Measurements from ENCODE around the gene ATF7IP.
A peak's percentile ranks its signal among the peaks of the same experiment; 100 is the strongest.

DNA sequence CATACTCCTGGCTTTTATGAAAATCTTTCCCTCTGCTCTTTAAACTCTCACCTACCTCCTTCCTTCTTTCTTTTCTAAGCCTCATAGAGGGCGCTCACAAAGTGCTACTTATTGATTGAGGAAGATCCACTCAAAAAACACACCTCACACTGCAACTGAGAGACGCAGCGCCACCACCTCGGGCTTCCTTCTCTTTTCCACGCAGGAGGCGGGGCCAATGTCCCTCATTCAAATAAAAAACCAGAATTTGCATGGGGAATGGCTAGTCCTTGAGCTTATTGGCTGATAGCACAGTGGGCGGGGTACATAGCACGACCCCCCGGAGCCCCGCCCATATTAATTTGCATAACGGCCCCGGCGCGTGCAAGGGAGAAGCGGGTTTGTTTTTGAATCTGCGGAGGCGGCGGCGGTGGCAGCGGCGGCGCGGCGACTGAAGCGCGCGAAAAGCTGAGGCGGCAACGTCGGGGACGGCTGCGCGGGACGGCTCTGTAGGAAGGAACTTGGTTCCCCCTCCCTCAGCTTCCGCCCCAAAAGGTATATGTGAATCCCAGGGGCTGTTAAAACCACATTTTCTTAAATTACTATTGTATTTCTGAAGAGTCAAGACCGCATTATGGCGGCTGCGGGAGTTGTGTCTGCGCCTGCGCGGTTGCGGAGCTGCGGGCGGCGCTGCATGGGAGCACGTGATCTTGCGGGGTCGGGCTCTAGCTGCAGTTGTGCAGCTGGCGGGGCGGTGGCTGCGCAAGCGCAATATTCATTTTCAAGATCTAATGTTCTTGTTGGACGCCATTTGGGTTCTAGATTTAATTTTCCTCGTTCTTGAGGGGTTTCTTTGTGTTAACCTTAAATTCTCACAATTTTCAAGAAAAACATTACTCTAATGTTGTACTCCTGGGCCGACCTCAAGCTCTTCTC is at the start of gene ATF7IP:
- TF ChIP-seq POLR2A (IDR thresholded peaks at IDR 0.05), result peak in 2 of 3 donors; percentile 72 to 80
- TF ChIP-seq, protein P1, sequence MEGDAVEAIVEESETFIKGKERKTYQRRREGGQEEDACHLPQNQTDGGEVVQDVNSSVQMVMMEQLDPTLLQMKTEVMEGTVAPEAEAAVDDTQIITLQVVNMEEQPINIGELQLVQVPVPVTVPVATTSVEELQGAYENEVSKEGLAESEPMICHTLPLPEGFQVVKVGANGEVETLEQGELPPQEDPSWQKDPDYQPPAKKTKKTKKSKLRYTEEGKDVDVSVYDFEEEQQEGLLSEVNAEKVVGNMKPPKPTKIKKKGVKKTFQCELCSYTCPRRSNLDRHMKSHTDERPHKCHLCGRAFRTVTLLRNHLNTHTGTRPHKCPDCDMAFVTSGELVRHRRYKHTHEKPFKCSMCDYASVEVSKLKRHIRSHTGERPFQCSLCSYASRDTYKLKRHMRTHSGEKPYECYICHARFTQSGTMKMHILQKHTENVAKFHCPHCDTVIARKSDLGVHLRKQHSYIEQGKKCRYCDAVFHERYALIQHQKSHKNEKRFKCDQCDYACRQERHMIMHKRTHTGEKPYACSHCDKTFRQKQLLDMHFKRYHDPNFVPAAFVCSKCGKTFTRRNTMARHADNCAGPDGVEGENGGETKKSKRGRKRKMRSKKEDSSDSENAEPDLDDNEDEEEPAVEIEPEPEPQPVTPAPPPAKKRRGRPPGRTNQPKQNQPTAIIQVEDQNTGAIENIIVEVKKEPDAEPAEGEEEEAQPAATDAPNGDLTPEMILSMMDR (IDR thresholded peaks at IDR 0.05 in 8 of 11, conservative IDR thresholded peaks at IDR 0.05 in 3 of 11), result peak in 9 of 11 experiments; percentile 20 to 62 (median 47)
- peak; percentile 98 to 99 (median 99) for TF ChIP-seq POLR2AphosphoS5 (IDR thresholded peaks at IDR 0.05)
